GM19395 (cell line): ENCODE results near the gene ADIG.

Experiments used
- ATAC-seq: cut with Tn5 transposase; IDR thresholded peaks from one replicate; pipeline ENCODE4 v1.9.1; 2021; ENCODE audit warnings: mild to moderate bottlenecking, moderate library complexity; ENCODE audit not compliant: unreplicated experiment

Gene ADIG

GRCh38 chr20:38601216-38602184, 20.5 kb downstream of the ADIG start, which contains the start of gene ARHGAP40:
TSS of gene ARHGAP40 (plus strand) at chr20:38601809.
- ATAC-seq = peak; percentile 67

- ATAC-seq = no peak
Measured at GRCh38 chr20:38602185-38602581, 21.2 kb downstream of the ADIG start.

- no peak for ATAC-seq
Measured at GRCh38 chr20:38603286-38603685, 22.3 kb downstream of the ADIG start.

- ATAC-seq = no peak
Measured at GRCh38 chr20:38604873-38605303, 23.9 kb downstream of the ADIG start.

- no peak for ATAC-seq
Measured at GRCh38 chr20:38607351-38607750, 26.4 kb downstream of the ADIG start.

- ATAC-seq = no peak
Measured at GRCh38 chr20:38608188-38608587, 27.2 kb downstream of the ADIG start.

GRCh38 chr20:38609815-38610214, 28.8 kb downstream of the ADIG start:
- ATAC-seq = no peak

GRCh38 chr20:38610521-38610920, 29.5 kb downstream of the ADIG start:
- ATAC-seq = no peak

GRCh38 chr20:38612751-38613515, 31.9 kb downstream of the ADIG start:
- no peak for ATAC-seq

GRCh38 chr20:38615283-38615682, 34.3 kb downstream of the ADIG start:
- no peak for ATAC-seq

- no peak for ATAC-seq
Measured at GRCh38 chr20:38616457-38616856, 35.5 kb downstream of the ADIG start.

GRCh38 chr20:38617011-38617829, 36.2 kb downstream of the ADIG start:
- no peak for ATAC-seq

- ATAC-seq = no peak
Measured at GRCh38 chr20:38617830-38618196, 36.8 kb downstream of the ADIG start.

- no peak for ATAC-seq
Measured at GRCh38 chr20:38620441-38620840, 39.4 kb downstream of the ADIG start.

- no peak for ATAC-seq
Measured at GRCh38 chr20:38623061-38623460, 42.1 kb downstream of the ADIG start.

- no peak for ATAC-seq
Measured at GRCh38 chr20:38624084-38624483, 43.1 kb downstream of the ADIG start.

- ATAC-seq = no peak
Measured at GRCh38 chr20:38625896-38626295, 44.9 kb downstream of the ADIG start.

GRCh38 chr20:38626921-38627659, 46.1 kb downstream of the ADIG start:
- ATAC-seq = no peak

- no peak for ATAC-seq
Measured at GRCh38 chr20:38628580-38629470, 47.8 kb downstream of the ADIG start.
